ENCODE data around the gene MICU1.
"Not testable (repeated sequence)": the region's sequence is repeated elsewhere in the genome, so short reads cannot be mapped to it uniquely, and the experiment has no call there.

MICU1 gene

GRCh38 chr10:72509206-72509799 lies 116.6 kb downstream of the MICU1 start:
- in situ Hi-C loops (cut with HindIII; ENCODE audit: low sequenced_read_pairs), result no loop called here

GRCh38 chr10:72508033-72508432 lies 117.8 kb downstream of the MICU1 start:
- in situ Hi-C loops (cut with HindIII; ENCODE audit: low sequenced_read_pairs), result no loop called here

GRCh38 chr10:72506474-72506873 lies 119.4 kb downstream of the MICU1 start:
- in situ Hi-C loops (cut with HindIII; ENCODE audit: low sequenced_read_pairs), result no loop called here

GRCh38 chr10:72505435-72505834 lies 120.4 kb downstream of the MICU1 start:
- in situ Hi-C loops (cut with HindIII; ENCODE audit: low sequenced_read_pairs), result no loop called here

GRCh38 chr10:72503694-72504438 lies 122.0 kb downstream of the MICU1 start:
- in situ Hi-C loops (cut with HindIII; ENCODE audit: low sequenced_read_pairs), result no loop called here

- in situ Hi-C loops (cut with HindIII; ENCODE audit: low sequenced_read_pairs), result no loop called here
Measured at GRCh38 chr10:72503241-72503640, 122.6 kb downstream of the MICU1 start.

GRCh38 chr10:72502581-72502980 lies 123.3 kb downstream of the MICU1 start:
- in situ Hi-C loops (cut with HindIII; ENCODE audit: low sequenced_read_pairs), result no loop called here

GRCh38 chr10:72499701-72500100 lies 126.2 kb downstream of the MICU1 start:
- in situ Hi-C loops (cut with HindIII; ENCODE audit: low sequenced_read_pairs), result no loop called here

GRCh38 chr10:72490951-72491350 lies 134.9 kb downstream of the MICU1 start:
- in situ Hi-C loops (cut with HindIII; ENCODE audit: low sequenced_read_pairs), result no loop called here

- in situ Hi-C loops (cut with HindIII; ENCODE audit: low sequenced_read_pairs), result no loop called here
Measured at GRCh38 chr10:72487521-72487920, 138.4 kb downstream of the MICU1 start.

GRCh38 chr10:72487116-72487515 lies 138.8 kb downstream of the MICU1 start:
- in situ Hi-C loops (cut with HindIII; ENCODE audit: low sequenced_read_pairs), result no loop called here

GRCh38 chr10:72485701-72486100 lies 140.2 kb downstream of the MICU1 start:
- in situ Hi-C loops (cut with HindIII; ENCODE audit: low sequenced_read_pairs), result no loop called here

- in situ Hi-C loops (cut with HindIII; ENCODE audit: low sequenced_read_pairs), result no loop called here
Measured at GRCh38 chr10:72484521-72484920, 141.4 kb downstream of the MICU1 start.

- in situ Hi-C loops (cut with HindIII; ENCODE audit: low sequenced_read_pairs), result no loop called here
Measured at GRCh38 chr10:72483471-72483870, 142.4 kb downstream of the MICU1 start.

GRCh38 chr10:72480861-72481260 lies 145.0 kb downstream of the MICU1 start:
- in situ Hi-C loops (cut with HindIII; ENCODE audit: low sequenced_read_pairs), result no loop called here

GRCh38 chr10:72477463-72477862 lies 148.4 kb downstream of the MICU1 start:
- in situ Hi-C loops (cut with HindIII; ENCODE audit: low sequenced_read_pairs), result no loop called here

- in situ Hi-C loops (cut with HindIII; ENCODE audit: low sequenced_read_pairs), result no loop called here
Measured at GRCh38 chr10:72472306-72472705, 153.6 kb downstream of the MICU1 start.

GRCh38 chr10:72470666-72471065 lies 155.2 kb downstream of the MICU1 start:
- in situ Hi-C loops (cut with HindIII; ENCODE audit: low sequenced_read_pairs), result no loop called here

GRCh38 chr10:72467064-72467463 lies 158.8 kb downstream of the MICU1 start:
- in situ Hi-C loops (cut with HindIII; ENCODE audit: low sequenced_read_pairs), result not testable (repeated sequence)

GRCh38 chr10:72466018-72466417 lies 159.9 kb downstream of the MICU1 start:
- in situ Hi-C loops (cut with HindIII; ENCODE audit: low sequenced_read_pairs), result no loop called here

GRCh38 chr10:72464438-72464837 lies 161.4 kb downstream of the MICU1 start:
- in situ Hi-C loops (cut with HindIII; ENCODE audit: low sequenced_read_pairs), result no loop called here

GRCh38 chr10:72462261-72462660 lies 163.6 kb downstream of the MICU1 start:
- in situ Hi-C loops (cut with HindIII; ENCODE audit: low sequenced_read_pairs), result no loop called here

GRCh38 chr10:72461085-72461484 lies 164.8 kb downstream of the MICU1 start:
- in situ Hi-C loops (cut with HindIII; ENCODE audit: low sequenced_read_pairs), result no loop called here
